GM18519 (cell line): ENCODE measurements around the gene DAP3.
A peak's percentile ranks its signal among the peaks of the same experiment; 100 is the strongest.
"Not testable (repeated sequence)": the region's sequence is repeated elsewhere in the genome, so short reads cannot be mapped to it uniquely, and the experiment has no call there.

ENCODE experiments used
- ATAC-seq: cut with Tn5 transposase; IDR thresholded peaks from one replicate; pipeline ENCODE4 v1.9.1; 2021; ENCODE audit warnings: mild to moderate bottlenecking, moderate library complexity; ENCODE audit not compliant: unreplicated experiment, low FRiP score

Gene DAP3

DNA sequence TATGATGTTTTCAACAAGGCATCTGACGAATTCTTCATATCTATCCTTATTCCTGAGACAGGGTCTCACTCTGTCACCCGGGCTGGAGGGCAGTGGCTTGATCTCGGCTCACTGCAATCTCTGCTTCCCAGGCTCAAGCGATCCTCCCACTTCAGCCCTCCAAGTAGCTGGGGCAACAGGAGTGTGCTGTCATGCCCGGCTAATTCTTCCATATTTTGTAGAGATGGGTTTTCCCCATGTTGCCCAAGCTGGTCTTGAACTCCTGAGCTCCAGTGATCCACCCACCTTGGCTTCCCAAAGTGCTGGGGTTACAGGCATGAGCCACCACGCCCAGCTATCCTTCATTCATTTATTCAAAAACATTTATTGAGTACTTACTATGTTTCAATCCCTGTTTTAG, 8.4 kb upstream of the DAP3 start:
- ATAC-seq, result no peak

GRCh38 chr1:155681776-155682175, 7.1 kb upstream of the DAP3 start:
- ATAC-seq, result no peak

DNA sequence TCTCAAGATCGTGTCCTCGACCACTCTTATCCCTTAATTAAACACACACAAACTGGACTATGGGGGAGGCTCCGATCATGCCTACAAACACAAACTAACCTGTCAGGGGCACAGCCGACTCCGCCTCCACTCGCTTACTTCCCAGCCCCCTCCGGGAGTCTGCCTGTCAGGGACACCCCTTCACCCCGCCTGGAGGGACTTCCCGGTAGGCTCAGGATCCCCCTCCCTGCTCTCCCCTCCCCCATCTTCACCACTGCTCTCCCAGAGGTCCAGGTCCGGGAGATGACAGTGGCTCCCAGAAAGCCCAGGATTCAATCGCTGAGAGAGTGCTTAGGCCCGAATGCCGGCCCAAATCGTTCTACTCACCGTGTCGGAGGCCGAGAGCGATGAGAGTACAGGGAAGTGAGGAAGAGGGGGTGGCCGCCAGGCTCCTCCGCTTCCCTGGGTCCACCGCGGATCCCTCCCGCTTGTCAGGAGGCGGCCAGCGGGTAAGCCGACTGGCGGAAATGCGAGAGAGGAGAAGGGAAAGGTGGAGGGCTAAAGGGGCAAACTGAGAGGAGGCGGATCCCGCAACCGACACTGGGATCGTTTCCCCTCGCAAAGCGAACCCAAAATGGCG, 1.1 kb upstream of the DAP3 start:
- not testable (repeated sequence) for ATAC-seq

DNA sequence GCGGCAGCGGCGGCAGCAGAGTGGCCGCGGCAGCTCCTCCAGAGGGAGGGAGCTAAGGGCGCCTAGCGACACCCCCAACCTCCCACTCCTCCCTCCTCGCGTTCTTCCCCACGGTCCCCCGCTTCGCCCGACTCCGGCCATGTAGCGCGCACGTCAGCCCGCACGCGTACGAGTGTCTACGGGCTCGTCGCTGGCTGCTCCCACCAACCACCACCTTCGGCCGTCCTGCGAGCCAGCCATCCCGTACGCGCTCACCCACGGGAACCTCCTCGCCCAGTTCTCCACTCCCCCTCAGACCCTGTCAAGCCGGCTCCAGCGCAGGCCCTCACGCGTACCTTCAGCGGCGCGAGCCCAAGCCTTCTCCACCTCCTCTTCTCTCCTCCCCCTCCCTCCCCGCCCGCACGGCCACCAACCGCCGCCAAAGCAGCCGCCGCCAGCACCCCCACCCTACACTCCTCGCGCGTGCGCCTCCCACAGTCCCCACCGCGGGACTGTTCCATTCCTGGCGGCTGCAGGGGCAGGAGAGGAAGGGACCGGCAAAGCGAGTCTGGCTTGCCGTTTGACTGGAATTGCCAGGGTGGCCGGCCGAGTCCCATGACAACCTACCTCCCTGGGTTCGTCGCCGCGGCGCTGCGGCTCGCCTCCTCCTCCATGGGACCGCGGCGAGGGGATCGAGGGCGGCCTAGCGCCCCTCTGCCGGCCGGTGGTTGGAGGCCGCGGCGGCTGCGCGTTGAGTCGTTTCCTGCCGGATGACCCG, 389 bp upstream of the DAP3 start, which contains the start of gene YY1AP1:
Gene YY1AP1, minus strand, starts transcription at position 451 of the 757 bp plus-strand sequence. CDS start 8,338 bp downstream, outside the sequence.
- peak; percentile 65 for ATAC-seq

DNA sequence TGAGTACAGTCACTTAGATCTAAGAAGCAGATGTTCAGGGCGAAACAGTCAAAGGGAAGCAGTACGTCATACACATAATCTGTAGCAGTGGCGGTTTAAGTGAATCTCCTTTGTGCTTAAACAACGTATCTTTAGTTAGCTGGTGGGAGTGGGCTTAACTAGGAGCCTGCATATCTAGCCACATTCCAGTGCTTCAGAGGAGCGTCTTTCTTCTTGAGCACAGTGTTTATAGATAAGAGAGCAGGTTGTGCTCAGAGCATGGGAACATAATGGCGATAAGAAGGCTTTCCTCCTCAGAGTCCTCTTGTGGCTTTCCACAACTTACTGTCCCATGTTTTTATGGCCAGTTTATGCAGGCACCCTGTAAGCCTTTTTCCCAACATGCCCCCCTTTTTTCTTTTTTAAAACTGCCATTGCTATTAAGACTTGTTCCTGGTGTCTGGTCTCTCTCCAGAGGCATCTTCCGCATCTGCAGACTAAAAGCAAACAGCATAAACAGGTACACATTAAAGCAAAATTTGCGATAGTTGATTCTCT, 3.2 kb downstream of the DAP3 start:
- no peak for ATAC-seq

DNA sequence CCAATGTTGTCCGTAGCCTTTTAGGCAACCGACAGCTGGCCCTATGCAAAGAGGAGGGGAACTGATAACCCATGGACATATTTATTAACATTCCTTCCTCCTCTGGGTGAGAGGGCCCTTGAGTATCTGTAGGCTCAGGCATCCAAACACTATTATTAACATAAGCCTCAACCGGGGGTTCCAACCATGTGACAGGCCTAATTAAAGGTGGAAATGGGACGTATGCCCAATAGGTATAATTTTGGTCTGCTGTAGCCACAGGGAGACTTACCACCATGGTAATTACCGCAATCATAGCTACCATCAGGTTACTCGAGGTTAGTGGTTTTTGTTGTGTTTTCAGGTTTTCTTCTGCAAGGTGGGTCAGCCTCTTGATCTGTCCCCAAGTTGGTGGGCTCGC, 5.3 kb downstream of the DAP3 start:
- ATAC-seq, result no peak

DNA sequence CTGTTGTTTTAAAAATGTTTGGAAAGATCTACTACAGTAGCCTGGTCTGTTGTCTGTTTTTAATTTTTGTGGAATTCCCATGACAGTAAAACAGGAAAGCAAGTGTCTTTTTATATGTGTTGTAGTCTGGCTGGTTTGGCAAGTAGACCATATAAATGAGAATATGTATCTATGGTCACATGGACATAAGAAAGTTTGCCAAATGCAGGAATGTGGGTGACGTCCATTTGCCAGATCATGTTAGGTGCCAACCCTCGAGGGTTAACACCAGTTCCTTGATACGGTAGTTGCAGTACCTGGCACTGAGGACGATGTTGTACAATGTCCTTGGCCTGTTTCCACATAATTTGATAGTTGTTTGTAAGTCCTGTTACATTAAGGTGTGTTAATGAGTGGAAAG, 6.2 kb downstream of the DAP3 start:
- ATAC-seq, result no peak

DNA sequence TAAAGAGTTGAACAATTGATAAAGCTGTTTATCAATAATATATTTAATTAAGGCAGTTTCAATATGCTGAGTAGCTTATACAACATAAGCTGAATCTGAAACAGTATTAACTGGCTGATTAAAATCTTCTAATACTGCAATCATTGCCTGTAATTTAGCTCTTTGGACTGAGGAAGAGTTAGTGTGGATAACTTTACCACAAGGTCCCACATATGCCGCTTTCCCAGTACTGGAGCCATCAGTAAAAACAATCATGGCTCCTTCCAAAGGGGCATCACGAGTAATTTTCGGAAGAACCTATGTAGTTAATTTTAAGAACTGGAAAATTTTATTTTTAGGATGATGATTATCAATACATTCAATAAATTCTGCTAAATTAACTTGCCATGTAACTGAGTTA, 6.7 kb downstream of the DAP3 start:
- ATAC-seq, result no peak

GRCh38 chr1:155696524-155696923, 7.6 kb downstream of the DAP3 start:
- no peak for ATAC-seq

- no peak for ATAC-seq
Measured at GRCh38 chr1:155697046-155697445, 8.2 kb downstream of the DAP3 start.

DNA sequence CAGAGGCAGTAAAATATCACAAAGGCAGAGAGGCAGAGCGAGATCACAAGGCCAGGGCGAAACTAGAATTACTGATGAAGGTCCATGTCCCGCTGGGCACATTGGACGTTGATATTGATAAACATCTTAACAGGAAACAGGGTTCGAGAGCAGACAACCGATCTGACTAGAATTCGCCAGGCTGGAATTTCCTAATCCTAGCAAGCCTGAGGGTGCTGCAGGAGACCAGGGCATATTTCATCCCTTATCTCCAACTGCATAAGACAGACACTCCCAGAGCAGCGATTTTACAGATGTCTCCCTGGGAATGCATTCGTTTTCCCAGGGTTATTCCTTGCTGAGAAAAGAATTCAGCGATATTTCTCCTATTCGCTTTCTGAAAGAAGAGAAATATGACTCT, 8.7 kb downstream of the DAP3 start:
- not testable (repeated sequence) for ATAC-seq

- ATAC-seq, result no peak
Measured at GRCh38 chr1:155698382-155699038, 9.6 kb downstream of the DAP3 start.

- not testable (repeated sequence) for ATAC-seq
Measured at GRCh38 chr1:155699062-155699461, 10.2 kb downstream of the DAP3 start.

DNA sequence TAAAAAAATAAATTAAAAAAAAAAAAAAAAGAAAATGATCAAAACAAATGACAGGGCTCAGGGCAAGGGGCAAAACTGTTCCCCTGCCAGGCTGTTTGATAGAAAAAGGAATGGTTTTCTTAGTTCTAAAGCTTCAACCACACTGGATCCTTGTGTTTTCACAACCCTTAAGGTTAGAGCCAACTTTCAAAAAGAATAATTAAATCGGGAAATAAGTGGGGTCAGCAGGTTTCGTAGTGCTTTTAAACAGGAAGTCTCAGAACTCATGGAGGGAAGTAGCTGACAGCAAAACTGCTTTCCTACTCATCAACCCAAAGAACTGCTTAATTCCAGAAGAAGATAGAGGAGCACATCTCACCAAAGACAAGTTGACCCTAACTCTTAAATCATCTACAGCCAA, 12.8 kb downstream of the DAP3 start:
- ATAC-seq, result not testable (repeated sequence)

GRCh38 chr1:155703216-155703615, 14.3 kb downstream of the DAP3 start:
- no peak for ATAC-seq

DNA sequence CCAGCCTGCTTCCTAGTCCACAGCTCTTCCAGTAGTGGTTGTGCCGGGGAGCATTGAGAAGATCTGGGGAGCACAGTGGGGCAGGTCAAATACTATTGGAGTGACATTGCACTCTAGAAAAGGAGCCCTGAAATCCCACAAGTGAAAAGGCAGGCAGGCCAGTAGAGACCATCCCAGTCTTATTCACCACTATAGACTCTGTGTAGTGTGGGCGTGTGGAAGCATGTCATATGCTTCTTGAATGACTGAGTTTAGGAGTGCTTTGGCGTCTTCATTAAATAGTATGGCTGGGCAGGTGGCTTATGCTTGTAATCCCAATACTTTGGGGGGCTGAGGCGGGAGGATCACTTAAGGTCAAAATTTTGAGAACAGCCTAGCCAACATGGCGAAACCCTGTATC, 15.5 kb downstream of the DAP3 start:
- not testable (repeated sequence) for ATAC-seq

DNA sequence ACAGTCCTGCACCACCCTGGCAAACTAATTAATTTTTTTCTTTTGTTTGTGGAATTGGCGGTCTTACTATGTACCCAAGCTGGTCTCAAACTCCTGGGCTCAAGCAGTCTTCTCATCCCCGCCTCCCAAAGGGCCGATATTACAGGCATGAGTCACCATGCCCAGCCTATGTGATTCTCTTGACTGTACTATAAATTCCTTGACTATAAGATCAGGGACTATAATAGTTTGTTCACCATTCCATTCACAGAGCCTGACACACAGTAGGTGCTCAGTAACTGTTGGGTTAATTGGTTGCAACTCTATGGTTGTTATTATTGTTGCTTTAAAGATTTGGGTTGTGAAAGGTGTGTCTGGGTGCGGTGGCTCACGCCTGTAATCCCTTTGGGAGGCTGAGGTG, 17.2 kb downstream of the DAP3 start:
- ATAC-seq, result no peak

DNA sequence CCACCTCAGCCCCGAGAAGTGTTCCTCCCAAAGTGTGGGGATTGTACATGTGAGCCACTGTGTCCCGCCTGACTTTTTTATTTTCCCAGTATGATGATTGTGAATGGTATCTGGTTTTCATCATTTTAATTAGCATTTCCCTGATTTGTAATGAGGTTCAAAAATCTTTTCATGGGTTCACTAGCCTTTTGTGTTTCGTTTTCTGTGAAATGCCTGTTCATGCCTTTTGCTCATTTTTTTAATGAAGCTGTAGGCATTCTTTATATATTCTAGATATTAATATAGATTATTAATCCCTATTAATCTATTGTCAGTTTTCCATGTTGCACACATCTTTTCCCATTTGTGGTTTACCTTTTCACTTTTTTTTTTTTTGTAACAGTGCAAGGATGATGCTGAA, 20.5 kb downstream of the DAP3 start:
- no peak for ATAC-seq

DNA sequence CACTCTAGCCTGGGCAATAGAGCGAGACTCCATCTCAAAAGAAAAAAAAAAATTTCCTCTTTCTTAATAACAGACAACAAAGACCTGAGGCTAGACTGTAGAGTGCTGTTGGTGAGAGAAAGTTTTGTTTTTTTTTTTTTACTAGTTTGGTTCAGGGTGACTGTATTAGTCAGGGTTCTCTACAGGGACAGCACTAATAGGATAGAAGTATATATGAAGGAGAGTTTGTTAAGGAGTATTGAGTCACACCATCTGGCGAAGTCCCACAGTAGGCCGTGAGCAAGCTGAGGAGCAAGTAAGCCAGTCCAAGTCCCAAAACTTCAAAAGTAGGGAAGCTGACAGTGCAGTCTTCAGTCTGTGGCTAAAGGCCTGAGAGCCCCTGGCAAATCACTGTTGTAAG, 22.6 kb downstream of the DAP3 start:
- not testable (repeated sequence) for ATAC-seq

DNA sequence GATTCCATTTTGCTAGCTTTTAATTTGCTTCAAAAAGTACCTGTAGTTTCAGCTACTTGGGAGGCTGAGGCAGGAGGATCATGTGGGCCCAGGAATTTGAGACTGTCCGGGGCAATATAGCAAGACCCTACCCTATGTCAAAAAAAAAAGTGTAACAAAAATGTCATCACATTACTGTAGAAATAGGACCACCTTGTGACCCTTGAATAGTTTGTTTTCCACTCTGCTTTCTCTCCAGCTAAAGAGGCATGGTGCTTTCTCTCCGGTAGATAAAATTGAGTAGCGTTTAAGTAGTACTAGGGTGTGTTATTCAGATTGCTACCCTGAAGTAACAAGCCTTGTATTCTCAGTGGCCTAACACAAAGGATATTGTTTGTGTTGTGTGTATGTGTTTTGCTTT, 23.7 kb downstream of the DAP3 start:
- ATAC-seq, result not testable (repeated sequence)

DNA sequence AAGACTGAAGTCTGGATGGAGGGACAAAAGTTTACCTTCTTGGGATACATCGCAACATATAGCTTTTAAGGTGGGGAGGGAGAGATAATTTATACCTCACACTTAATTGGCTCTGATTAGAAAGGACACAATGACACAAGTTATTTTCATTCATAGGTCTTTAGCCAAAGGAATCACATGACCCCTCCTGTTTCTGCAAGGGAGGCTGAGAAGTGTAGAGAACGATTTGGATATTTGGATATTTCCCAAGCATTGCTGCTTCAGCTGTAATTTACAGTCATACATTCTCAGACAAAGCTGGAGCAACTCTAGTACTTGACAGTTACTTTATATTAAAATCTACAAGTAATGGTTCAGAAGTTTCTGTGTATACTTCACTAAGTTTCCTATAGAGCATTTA, 24.2 kb downstream of the DAP3 start:
- ATAC-seq, result no peak
